GM20000 (cell line): ENCODE measurements around the gene CHPT1.

Experiments used
- DNase-seq: peaks from one replicate; pipeline ENCODE4 v3.0.0; 2012; ENCODE audit warnings: low spot score
- TF ChIP-seq, protein P1 (sequence below): IDR thresholded peaks from 2 replicates; pipeline ENCODE4 v1.5.1; 2012; ENCODE audit warnings: mild to moderate bottlenecking, control low read depth; ENCODE audit errors: extremely low read depth, missing control alignments

The CHPT1 gene

GRCh38 chr12:101697930-101698799 lies 725 bp downstream of the CHPT1 start:
- DNase-seq = no peak
- TF ChIP-seq, protein P1, sequence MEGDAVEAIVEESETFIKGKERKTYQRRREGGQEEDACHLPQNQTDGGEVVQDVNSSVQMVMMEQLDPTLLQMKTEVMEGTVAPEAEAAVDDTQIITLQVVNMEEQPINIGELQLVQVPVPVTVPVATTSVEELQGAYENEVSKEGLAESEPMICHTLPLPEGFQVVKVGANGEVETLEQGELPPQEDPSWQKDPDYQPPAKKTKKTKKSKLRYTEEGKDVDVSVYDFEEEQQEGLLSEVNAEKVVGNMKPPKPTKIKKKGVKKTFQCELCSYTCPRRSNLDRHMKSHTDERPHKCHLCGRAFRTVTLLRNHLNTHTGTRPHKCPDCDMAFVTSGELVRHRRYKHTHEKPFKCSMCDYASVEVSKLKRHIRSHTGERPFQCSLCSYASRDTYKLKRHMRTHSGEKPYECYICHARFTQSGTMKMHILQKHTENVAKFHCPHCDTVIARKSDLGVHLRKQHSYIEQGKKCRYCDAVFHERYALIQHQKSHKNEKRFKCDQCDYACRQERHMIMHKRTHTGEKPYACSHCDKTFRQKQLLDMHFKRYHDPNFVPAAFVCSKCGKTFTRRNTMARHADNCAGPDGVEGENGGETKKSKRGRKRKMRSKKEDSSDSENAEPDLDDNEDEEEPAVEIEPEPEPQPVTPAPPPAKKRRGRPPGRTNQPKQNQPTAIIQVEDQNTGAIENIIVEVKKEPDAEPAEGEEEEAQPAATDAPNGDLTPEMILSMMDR = no peak

DNA sequence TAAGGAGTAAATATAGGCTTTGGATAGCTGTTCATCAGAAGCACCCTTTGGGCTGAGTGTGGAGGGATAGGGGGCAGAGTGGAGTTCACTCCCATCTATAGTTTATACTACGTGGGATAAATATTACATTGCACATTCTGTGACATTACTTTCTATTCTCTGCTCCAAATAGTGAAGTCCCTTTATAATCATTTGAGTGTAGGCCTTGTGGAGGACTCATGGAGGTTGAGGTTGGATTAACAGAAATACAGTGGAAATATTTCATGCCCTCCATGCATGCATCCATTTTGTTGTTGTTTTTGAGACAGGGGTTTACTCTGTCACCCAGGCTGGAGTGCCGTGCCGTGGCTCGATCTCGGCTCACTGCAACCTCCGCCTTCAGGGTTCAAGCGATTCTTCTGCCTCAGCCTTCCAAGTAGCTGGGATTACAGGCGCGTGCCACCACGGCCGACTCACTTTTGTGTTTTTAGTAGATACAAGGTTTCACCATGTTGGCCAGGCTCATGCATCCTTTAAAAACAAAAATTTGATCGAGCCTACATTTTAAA lies 1.4 kb downstream of the CHPT1 start:
- DNase-seq = peak; percentile 42
- TF ChIP-seq, protein P1 = no peak

GRCh38 chr12:101700299-101700820 lies 2.9 kb downstream of the CHPT1 start:
- DNase-seq = no peak
- TF ChIP-seq, protein P1 = no peak

DNA sequence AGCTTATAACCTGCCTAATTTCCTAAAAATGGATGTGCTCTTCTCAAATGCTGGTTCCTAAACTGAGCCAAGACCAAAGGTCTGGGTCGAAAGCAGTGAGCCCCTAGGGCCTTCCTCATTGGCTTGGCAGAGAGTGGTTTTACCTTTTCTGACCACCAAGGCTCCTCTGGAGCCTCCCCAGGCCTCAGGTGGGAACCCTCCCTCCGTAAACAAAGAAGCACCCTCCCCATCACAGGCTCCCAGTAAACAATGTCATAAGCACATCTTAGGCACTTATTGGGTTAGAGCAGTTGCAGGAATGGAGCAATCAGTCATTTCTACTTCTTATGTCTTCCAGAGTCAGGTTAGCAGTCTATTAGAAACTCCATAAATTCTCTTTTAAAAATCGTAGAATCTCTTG lies 6.0 kb downstream of the CHPT1 start:
- DNase-seq = no peak
- TF ChIP-seq, protein P1 = no peak

DNA sequence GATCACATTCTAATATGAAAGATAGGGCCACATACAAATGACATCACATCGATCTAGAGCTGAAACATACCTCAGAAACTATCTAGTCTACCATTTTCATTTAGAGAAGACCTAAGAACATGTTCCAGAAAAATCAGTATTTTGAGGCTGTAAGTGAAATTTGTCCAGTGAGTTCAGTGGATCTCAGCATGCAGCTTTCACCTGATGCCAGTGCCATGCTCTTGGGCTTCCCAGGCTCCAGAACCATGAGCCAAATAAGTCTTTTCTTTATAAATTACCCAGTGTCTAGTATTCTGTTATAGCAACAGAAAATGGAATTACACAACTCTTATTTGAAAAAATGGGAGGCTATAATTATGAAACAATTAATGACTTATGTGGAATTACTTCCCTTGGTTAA lies 9.0 kb downstream of the CHPT1 start:
- TF ChIP-seq, protein P1 = no peak
- no peak for DNase-seq

DNA sequence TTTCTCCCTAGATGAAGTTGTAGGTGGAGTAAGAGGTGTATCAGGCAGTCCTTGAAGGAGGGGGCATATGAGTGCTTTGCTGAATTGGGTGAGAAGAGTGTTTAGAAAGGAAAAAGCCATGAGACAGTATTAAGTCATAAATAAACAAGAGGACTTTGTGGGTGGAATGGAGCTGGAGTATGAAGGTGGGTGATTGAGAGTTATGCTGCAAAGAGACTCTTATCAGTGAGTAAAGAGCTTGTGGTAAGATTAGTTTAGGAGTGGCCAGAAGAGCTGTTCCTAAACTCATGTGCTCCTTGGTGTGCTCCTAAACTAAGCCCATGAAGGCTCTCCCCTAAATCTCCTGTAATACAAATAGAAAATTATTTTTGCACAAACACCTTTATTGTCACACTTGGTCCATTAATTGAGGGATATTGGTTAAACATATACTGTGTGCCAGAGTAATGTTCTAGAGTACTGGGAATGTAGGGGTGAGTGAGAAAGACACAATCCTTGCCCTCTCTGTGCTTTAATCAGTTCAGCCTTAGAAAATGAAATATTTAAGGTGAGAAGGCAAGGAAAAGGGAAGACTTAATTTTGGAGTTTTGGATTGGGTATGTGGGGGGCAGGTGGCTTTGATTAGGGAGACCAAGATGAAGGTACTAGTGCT lies 9.8 kb downstream of the CHPT1 start:
- TF ChIP-seq, protein P1 = no peak
- DNase-seq = no peak

DNA sequence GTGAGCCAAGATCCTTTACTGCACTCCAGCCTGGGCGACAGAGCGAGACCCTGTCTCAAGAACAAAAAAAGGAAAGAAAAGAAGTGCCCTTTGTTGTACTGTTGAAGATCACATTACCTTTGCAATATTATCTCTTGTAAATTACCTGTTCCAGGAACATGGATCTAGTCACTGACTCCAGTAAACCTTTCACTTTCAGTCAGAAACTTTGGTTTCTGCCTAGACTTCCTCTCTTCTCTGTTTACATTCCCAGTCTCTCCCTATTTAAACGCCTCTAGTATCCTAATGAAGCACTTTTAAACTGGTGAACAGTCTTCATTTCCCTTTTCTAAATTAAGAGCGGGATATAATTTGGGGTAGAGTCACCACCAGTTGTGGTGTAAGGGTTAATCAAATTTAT lies 12.8 kb downstream of the CHPT1 start:
- TF ChIP-seq, protein P1 = no peak
- no peak for DNase-seq
